ENCODE measurements around the gene CTSE. TPM values are rescaled to one million over a fixed set of nuclear protein-coding genes. Genes with fewer than 3 reads are reported as not detected.
"Not testable (repeated sequence)": the region's sequence is repeated elsewhere in the genome, so short reads cannot be mapped to it uniquely, and the experiment has no call there.

Gene CTSE
- total RNA-seq, 1 donor from 2014 or later: not detected

- no peaks in the 10 kb centered on the region for H3K4me1 Mint-ChIP-seq (ENCODE audit: unreplicated experiment)
- DNase-seq (ENCODE audit: extremely low spot score, unreplicated experiment): no peak
- H3K27me3 Mint-ChIP-seq (ENCODE audit: unreplicated experiment): peaks cover 21% of the 10 kb centered on the region
- no peaks in the 10 kb centered on the region for H3K36me3 Mint-ChIP-seq (ENCODE audit: unreplicated experiment)
- no peak overlapping the region for H3K4me3 Mint-ChIP-seq (ENCODE audit: unreplicated experiment)
- H3K9me3 Mint-ChIP-seq (ENCODE audit: unreplicated experiment): no peaks in the 10 kb centered on the region
- TF ChIP-seq CTCF (IDR thresholded peaks at IDR 0.05): no peak
- no peak overlapping the region for H3K27ac Mint-ChIP-seq (ENCODE audit: unreplicated experiment)
Observed at GRCh38 chr1:206058927-206059292, 35.2 kb upstream of the CTSE start.

- not testable (repeated sequence) for H3K4me1 Mint-ChIP-seq (ENCODE audit: unreplicated experiment); H3K36me3 Mint-ChIP-seq (ENCODE audit: unreplicated experiment); H3K9me3 Mint-ChIP-seq (ENCODE audit: unreplicated experiment); H3K27ac Mint-ChIP-seq (ENCODE audit: unreplicated experiment); DNase-seq (ENCODE audit: extremely low spot score, unreplicated experiment); H3K4me3 Mint-ChIP-seq (ENCODE audit: unreplicated experiment)
- H3K27me3 Mint-ChIP-seq (ENCODE audit: unreplicated experiment): peaks cover 22% of the 10 kb centered on the region
Observed at GRCh38 chr1:206058289-206058926, 34.7 kb upstream of the CTSE start.

- not testable (repeated sequence) for H3K36me3 Mint-ChIP-seq (ENCODE audit: unreplicated experiment); H3K9me3 Mint-ChIP-seq (ENCODE audit: unreplicated experiment); H3K4me1 Mint-ChIP-seq (ENCODE audit: unreplicated experiment); H3K27ac Mint-ChIP-seq (ENCODE audit: unreplicated experiment); DNase-seq (ENCODE audit: extremely low spot score, unreplicated experiment); H3K4me3 Mint-ChIP-seq (ENCODE audit: unreplicated experiment)
- peaks cover 28% of the 10 kb centered on the region for H3K27me3 Mint-ChIP-seq (ENCODE audit: unreplicated experiment)
Observed at GRCh38 chr1:206055639-206056323, 32.1 kb upstream of the CTSE start.

- not testable (repeated sequence) for H3K9me3 Mint-ChIP-seq (ENCODE audit: unreplicated experiment); H3K4me3 Mint-ChIP-seq (ENCODE audit: unreplicated experiment); H3K27ac Mint-ChIP-seq (ENCODE audit: unreplicated experiment); H3K36me3 Mint-ChIP-seq (ENCODE audit: unreplicated experiment); DNase-seq (ENCODE audit: extremely low spot score, unreplicated experiment); H3K4me1 Mint-ChIP-seq (ENCODE audit: unreplicated experiment)
- H3K27me3 Mint-ChIP-seq (ENCODE audit: unreplicated experiment): peaks cover 29% of the 10 kb centered on the region
Observed at GRCh38 chr1:206055069-206055625, 31.5 kb upstream of the CTSE start.

- not testable (repeated sequence) for H3K27ac Mint-ChIP-seq (ENCODE audit: unreplicated experiment); H3K36me3 Mint-ChIP-seq (ENCODE audit: unreplicated experiment); DNase-seq (ENCODE audit: extremely low spot score, unreplicated experiment); H3K9me3 Mint-ChIP-seq (ENCODE audit: unreplicated experiment); H3K4me3 Mint-ChIP-seq (ENCODE audit: unreplicated experiment); H3K4me1 Mint-ChIP-seq (ENCODE audit: unreplicated experiment)
- H3K27me3 Mint-ChIP-seq (ENCODE audit: unreplicated experiment): peaks cover 33% of the 10 kb centered on the region
Observed at GRCh38 chr1:206053616-206054015, 29.9 kb upstream of the CTSE start.

- not testable (repeated sequence) for H3K27ac Mint-ChIP-seq (ENCODE audit: unreplicated experiment); H3K36me3 Mint-ChIP-seq (ENCODE audit: unreplicated experiment); H3K4me3 Mint-ChIP-seq (ENCODE audit: unreplicated experiment); H3K9me3 Mint-ChIP-seq (ENCODE audit: unreplicated experiment); DNase-seq (ENCODE audit: extremely low spot score, unreplicated experiment); H3K4me1 Mint-ChIP-seq (ENCODE audit: unreplicated experiment)
- H3K27me3 Mint-ChIP-seq (ENCODE audit: unreplicated experiment): peaks cover 37% of the 10 kb centered on the region
Observed at GRCh38 chr1:206052919-206053610, 29.4 kb upstream of the CTSE start, which contains the start of gene RHEX. RHEX (plus strand) TSS chr1:206053173; CDS start chr1:206097829, 44,656 bp downstream.

- not testable (repeated sequence) for H3K9me3 Mint-ChIP-seq (ENCODE audit: unreplicated experiment); H3K27ac Mint-ChIP-seq (ENCODE audit: unreplicated experiment); DNase-seq (ENCODE audit: extremely low spot score, unreplicated experiment); H3K36me3 Mint-ChIP-seq (ENCODE audit: unreplicated experiment); H3K4me1 Mint-ChIP-seq (ENCODE audit: unreplicated experiment); H3K4me3 Mint-ChIP-seq (ENCODE audit: unreplicated experiment)
- peaks cover 42% of the 10 kb centered on the region for H3K27me3 Mint-ChIP-seq (ENCODE audit: unreplicated experiment)
Observed at GRCh38 chr1:206052231-206052865, 28.7 kb upstream of the CTSE start.

Measured in osteocyte (in vitro differentiated cells).